ENCODE data around the gene UTP11.

The UTP11 gene

GRCh38 chr1:38046884-38047602 lies 34.5 kb downstream of the UTP11 start:
- peak; percentile 85 for DNase-seq

- peak; percentile 33 for DNase-seq
These were observed 35.1 kb downstream of the UTP11 start for GRCh38 chr1:38047603-38048141.

DNA sequence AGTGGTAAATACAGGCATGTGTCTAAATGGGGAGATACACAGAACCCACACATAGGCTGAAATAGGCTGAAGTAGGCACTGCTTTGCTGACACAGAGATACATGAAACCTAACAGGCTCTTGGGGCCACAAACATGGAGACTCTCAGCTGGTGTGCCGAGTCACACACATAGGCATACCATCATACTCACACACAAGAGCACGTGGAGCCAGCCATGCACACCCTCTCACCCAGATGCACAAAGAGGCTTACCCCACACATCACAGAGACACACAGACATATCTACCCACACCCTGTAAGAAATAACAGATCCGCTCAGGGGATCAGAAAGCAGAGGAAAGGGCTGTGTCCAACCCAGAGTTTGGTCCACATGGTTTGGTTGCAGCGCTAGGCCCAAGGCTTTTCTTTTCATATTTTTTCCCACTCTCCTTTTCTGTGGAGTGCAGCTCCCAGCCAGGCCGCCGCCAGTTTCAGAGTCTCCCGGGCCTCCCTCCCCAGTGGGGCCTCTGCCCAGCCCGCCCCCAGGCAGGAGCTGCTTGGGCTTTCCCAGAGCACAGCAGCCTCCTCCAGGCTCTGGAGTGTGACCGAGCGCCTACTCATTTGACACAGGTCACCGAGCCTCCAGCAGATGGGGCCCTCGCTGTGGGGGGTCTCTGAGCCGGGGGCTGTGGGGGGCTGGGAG lies 38.0 kb downstream of the UTP11 start:
- no peak for DNase-seq

DNA sequence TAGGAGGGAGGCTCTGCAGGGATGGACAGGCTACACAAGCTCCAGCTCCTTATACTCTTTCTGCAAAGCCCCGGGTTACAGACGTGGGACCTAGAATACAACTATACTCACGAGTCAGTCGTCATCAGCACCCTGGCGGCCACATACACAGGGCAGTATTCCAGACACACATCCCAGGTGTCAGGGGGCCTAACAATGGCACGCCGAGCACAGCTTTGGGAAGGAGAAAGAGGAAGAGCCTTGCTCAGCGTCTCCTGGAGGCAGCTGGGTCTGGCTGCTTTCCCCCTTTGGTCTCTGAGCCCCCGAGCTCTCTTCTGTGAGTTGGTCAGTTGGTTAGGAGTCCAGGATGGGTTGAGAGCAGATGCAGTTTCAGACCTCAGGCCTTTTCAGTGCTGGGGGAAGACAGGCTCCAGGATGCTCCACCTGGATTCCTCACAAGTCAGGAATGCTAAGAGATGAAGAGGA lies 38.6 kb downstream of the UTP11 start:
- DNase-seq: no peak

- no peak for DNase-seq
These were observed 40.3 kb downstream of the UTP11 start for GRCh38 chr1:38052750-38053415.

- DNase-seq: no peak
These were observed 41.0 kb downstream of the UTP11 start for GRCh38 chr1:38053416-38054091.

GRCh38 chr1:38055398-38055797 lies 42.9 kb downstream of the UTP11 start:
- DNase-seq: peak; percentile 71

DNA sequence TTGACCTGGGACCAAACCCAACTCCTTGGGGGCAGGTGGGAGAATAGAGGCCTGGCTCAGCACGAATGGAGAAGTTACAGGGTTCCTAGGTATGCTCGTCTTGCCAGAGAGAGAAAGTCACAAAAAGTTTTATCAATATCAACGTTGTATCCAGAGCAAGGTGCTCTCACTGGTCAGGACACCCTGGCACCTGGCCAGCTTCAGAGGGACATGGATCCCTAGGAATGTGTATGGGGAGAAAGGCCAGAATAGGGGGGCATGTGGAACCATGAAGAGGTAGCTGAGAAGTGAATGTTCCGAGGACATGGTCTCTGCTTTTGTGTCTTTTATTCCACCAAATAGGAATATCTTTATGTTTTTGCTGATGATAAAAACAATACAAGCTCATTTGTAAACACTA lies 43.4 kb downstream of the UTP11 start:
- DNase-seq: no peak

DNA sequence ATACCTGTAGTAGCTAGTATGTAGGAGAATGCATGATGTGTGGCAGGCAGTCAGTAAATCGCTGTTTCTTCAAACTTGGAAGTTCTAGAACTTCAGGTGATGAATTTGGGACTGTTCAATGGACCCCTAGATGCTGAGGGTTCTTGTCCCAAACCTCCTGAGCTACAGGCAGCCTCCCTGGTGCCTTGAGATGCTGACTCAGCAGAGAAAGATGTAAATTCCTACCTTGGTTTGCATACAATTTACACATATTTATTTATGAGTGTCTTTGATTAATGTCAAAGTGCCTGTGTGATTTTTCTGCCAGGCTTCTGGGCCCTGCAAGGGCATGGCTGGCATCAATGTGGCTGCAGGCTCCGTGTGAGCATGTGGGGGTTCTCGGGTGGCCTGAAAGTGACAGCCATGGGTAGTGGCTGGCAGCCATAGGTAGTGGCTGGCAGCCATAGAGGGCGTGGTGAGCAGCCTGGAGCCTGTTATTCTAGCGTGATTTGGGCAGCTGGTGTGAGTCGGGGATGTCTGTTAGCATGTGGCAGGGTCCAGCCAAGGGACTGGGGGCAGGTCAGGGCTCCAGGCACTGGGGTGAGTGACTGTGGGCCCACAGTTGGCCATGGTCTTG lies 47.2 kb downstream of the UTP11 start:
- DNase-seq: no peak

DNA sequence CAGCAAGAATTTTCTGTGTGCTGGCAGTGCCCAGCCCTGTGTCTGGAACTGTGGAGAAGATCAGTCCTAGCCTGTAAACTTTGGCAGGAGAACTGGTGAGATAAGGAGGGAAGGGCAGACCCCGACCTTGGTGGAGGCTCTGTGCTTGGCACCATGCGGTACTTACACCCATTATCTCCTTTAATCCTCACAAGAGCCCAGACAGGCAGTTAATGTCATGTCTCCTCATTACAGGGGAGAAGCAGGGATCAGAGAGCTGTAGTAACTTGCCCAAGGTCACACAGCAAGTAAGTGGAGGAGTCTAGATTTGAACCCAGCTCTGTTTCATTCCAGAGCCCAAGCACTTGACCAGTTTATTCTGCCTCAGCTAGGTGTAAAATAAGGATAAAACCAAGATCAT lies 48.0 kb downstream of the UTP11 start:
- DNase-seq: no peak

DNA sequence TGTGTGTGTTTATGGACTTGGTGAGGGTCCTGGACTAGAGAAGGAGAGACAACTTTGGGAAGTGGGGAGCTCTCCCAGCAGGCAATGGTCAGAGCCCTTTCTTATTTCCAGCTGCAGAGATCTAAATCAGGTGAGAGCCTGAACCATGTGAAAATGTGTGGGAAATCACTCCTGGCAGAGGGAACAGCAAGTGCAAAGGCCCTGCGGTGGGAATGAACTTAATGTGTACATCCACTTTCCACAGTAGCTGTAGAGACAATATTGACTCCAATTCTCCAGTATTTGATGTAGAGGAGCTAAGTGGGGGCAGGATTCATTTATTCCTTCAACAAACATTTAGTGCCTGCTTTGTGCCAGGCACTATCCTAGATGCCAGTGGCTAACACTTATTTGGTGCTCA lies 48.8 kb downstream of the UTP11 start:
- DNase-seq: no peak

DNA sequence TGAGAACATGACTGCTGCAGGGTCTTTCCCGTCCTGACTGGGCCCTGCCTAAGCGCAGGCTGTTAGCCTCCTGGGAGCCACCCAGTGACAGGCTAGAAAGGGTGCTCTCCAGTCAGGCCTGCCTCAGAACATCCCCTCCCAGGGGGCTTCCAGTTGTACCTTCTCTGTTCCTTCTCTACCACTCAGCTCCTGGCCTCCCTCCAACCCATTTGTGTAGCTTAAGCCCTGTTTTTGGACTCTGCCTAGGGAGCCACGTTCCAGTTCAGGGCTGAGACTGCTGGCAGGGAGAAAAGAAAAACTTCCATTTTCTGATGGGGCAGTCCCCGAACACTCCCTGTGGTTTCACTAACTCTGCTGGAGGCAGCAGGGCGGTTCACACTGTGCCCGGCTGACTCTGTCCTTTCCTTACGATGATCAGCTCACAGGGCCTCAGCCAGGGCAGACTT lies 49.4 kb downstream of the UTP11 start:
- DNase-seq: no peak

DNA sequence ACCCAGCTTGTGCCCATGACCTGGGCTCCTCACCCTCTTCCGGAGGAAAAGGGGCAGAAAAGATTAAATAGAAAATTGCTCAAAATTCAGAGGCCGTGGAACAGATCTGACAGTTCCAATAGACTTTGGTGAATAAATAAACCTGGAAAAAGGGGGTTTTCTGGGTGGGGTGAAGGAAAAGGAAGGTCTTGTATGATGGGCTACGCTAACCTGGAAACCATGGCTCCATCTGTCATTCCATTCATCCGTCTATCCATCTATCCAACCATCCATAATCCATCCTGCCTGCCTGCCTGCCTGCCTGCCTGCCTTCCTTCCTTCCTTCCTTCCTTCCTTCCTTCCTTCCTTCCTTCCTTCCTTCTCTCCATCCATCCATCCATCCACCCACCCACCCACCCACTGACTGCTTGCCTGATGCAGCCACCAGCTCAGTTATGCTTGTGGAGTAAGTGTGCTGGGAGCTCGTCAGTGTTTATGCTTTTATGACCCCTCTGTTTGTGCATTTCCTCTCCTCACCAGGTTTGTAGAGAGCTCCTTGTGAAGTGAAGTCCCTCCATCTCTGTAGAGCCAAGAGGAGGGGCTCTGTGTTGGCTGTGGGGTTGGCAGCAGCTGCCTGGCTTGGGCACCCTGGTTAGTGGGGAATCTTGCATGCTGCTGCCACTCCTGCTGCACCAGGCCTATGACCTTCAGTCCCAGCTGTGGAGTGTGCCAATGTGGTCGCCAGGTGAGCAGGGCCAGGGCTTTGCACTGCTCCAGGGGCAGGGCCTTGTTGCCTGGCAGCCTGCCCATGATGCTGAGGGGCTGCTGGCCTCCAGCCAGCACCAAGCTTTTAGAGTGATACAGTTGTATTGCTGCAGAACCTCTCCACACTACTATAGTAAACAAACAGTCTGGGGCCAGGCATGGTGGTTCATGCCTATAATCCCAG lies 50.1 kb downstream of the UTP11 start:
- no peak for DNase-seq

GRCh38 chr1:38063616-38064015 lies 51.1 kb downstream of the UTP11 start:
- no peak for DNase-seq

- peak; percentile 88 for DNase-seq
These were observed 51.8 kb downstream of the UTP11 start for GRCh38 chr1:38064197-38064903.

- DNase-seq: no peak
These were observed 55.9 kb downstream of the UTP11 start for GRCh38 chr1:38068220-38068979.

GRCh38 chr1:38068980-38069340 lies 56.4 kb downstream of the UTP11 start:
- no peak for DNase-seq

- peak; percentile 36 for DNase-seq
These were observed 59.0 kb downstream of the UTP11 start for GRCh38 chr1:38071312-38072256.

- no peak for DNase-seq
These were observed 60.3 kb downstream of the UTP11 start for GRCh38 chr1:38072858-38073257.

All from EL (cell line).